T-helper 1 cell treated with Interleukin-12 subunit alpha and Interleukin-12 subunit beta and Interleukin-4 antibody, amounts not matched to agents 30 μg/mL and 1 μg/mL, for 36 hours (primary cell): ENCODE data around the gene P2RY13.

ENCODE experiments used
- H3K27ac Mint-ChIP-seq: one replicate; pipeline ENCODE4 v1.8.0; 2021; ENCODE audit warnings: mild to moderate bottlenecking, mixed read lengths
- H3K27me3 Mint-ChIP-seq: one replicate; pipeline ENCODE4 v1.8.0; 2021; ENCODE audit warnings: low read depth, mixed read lengths
- H3K36me3 Mint-ChIP-seq: one replicate; pipeline ENCODE4 v1.8.0; 2021; ENCODE audit warnings: low read depth, mixed read lengths
- H3K4me1 Mint-ChIP-seq: one replicate; pipeline ENCODE4 v1.8.0; 2021; ENCODE audit warnings: low read depth, mixed read lengths
- H3K4me3 Mint-ChIP-seq: one replicate; pipeline ENCODE4 v1.8.0; 2021; ENCODE audit warnings: mild to moderate bottlenecking, moderate library complexity, mixed read lengths
- H3K9me3 Mint-ChIP-seq: one replicate; pipeline ENCODE4 v1.8.0; 2021; ENCODE audit warnings: mixed read lengths

The P2RY13 gene

GRCh38 chr3:151329363-151329762 is at the start of gene P2RY13:
Gene P2RY13 (minus strand): TSS chr3:151329549. CDS start chr3:151329528, 21 bp downstream.
- Mint-ChIP-seq H3K27ac (no peak within 1 kb of the TSS), H3K27me3 (peaks cover 20% of the 10 kb centered on the region), H3K9me3 (no peaks in the 10 kb centered on the region), H3K4me3 (peak within 1 kb of the TSS; percentile 9), H3K4me1 (peaks cover 6% of the 10 kb centered on the region), H3K36me3 (no peaks in the 10 kb centered on the region)

GRCh38 chr3:151377768-151378385 is 48.5 kb upstream of the P2RY13 start:
- Mint-ChIP-seq H3K27ac (peak overlapping the region; percentile 55), H3K27me3 (no peaks in the 10 kb centered on the region), H3K4me1 (peaks cover 3% of the 10 kb centered on the region), H3K9me3 (no peaks in the 10 kb centered on the region), H3K36me3 (no peaks in the 10 kb centered on the region), H3K4me3 (no peak overlapping the region)

GRCh38 chr3:151372063-151372820 is 42.9 kb upstream of the P2RY13 start:
- Mint-ChIP-seq H3K4me1 (no peaks in the 10 kb centered on the region), H3K27me3 (peaks cover 3% of the 10 kb centered on the region), H3K36me3 (no peaks in the 10 kb centered on the region), H3K4me3 (no peak overlapping the region), H3K9me3 (no peaks in the 10 kb centered on the region), H3K27ac (no peak overlapping the region)

DNA sequence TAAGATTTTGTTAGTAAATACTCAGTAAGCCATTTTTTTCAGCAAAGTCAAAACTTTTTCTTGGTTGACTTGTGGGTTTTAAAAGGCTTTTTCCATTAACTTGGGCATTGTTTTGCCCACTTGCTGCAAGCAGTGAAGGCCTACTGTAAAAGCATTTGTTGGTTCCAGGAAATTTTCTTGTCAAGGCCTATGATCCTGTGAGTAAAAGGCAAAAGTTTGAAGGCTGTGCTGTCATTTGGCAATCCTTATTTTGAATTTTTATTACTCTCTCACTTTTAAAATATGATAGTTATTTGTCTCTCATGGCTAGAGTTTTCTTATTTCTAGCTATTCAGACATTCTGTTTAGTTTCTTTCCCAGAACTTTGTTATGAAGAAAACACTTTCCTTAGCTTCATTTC is 42.2 kb upstream of the P2RY13 start:
- no peak overlapping the region for H3K4me3 Mint-ChIP-seq
- no peaks in the 10 kb centered on the region for H3K4me1 Mint-ChIP-seq
- no peak overlapping the region for H3K27ac Mint-ChIP-seq
- no peaks in the 10 kb centered on the region for H3K36me3 Mint-ChIP-seq
- H3K27me3 Mint-ChIP-seq: peaks cover 3% of the 10 kb centered on the region
- H3K9me3 Mint-ChIP-seq: no peaks in the 10 kb centered on the region

DNA sequence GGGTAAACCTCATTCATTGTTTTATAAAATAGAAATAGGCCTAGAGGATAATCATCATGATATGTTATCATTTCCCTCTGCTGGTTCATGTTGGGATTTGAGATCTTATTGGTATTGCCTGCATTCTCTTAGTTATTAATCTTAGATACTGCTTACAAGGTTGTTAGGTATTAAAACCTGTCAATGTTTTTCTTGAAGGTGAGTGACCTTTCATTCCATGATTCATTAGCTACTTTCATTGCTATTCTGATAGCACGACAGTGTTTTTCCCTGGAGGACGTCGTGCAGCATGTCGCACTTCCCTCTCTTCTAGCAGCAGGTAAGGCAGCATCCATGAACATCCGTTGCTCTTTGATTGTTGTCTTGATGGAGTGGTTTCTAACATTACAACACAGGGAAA is 38.1 kb upstream of the P2RY13 start:
- H3K36me3 Mint-ChIP-seq: no peaks in the 10 kb centered on the region
- H3K4me3 Mint-ChIP-seq: no peak overlapping the region
- H3K4me1 Mint-ChIP-seq: no peaks in the 10 kb centered on the region
- no peaks in the 10 kb centered on the region for H3K9me3 Mint-ChIP-seq
- H3K27me3 Mint-ChIP-seq: peaks cover 11% of the 10 kb centered on the region
- no peak overlapping the region for H3K27ac Mint-ChIP-seq

DNA sequence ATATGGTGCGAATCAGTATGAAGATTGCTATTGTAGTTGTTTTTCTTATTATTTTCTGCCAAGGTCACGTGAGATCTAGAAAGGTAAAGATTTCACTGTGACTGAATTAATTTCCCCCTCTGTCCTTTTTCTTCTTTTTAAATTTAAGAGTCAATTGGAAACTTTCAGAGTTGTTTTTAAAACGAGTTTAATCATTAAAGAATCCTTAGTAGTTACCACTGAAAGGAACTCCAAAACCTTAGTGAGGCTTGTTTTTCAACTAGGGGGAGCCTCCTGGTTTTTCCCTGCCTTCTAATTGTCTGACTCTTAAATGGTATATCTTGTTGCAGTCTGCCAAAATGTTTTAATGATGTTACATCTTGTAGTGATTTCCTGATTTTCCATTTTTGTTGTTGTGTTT is 37.6 kb upstream of the P2RY13 start:
- Mint-ChIP-seq H3K27me3 (peaks cover 11% of the 10 kb centered on the region), H3K27ac (no peak overlapping the region), H3K36me3 (no peaks in the 10 kb centered on the region), H3K4me1 (no peaks in the 10 kb centered on the region), H3K4me3 (no peak overlapping the region), H3K9me3 (no peaks in the 10 kb centered on the region)

- Mint-ChIP-seq H3K27me3 (peaks cover 11% of the 10 kb centered on the region), H3K36me3 (no peaks in the 10 kb centered on the region)
Observed at GRCh38 chr3:151362751-151363174, 33.4 kb upstream of the P2RY13 start.

GRCh38 chr3:151357463-151357850 is 28.1 kb upstream of the P2RY13 start:
- H3K36me3 Mint-ChIP-seq: no peaks in the 10 kb centered on the region
- H3K9me3 Mint-ChIP-seq: no peaks in the 10 kb centered on the region
- H3K27me3 Mint-ChIP-seq: peaks cover 3% of the 10 kb centered on the region
- H3K4me1 Mint-ChIP-seq: no peaks in the 10 kb centered on the region
- H3K4me3 Mint-ChIP-seq: no peak overlapping the region
- H3K27ac Mint-ChIP-seq: no peak overlapping the region

More at GRCh38 chr3:151362751-151363174, 33.4 kb upstream of the P2RY13 start:
- Mint-ChIP-seq H3K4me3 (no peak overlapping the region), H3K27ac (no peak overlapping the region), H3K4me1 (no peaks in the 10 kb centered on the region), H3K9me3 (no peaks in the 10 kb centered on the region)

DNA sequence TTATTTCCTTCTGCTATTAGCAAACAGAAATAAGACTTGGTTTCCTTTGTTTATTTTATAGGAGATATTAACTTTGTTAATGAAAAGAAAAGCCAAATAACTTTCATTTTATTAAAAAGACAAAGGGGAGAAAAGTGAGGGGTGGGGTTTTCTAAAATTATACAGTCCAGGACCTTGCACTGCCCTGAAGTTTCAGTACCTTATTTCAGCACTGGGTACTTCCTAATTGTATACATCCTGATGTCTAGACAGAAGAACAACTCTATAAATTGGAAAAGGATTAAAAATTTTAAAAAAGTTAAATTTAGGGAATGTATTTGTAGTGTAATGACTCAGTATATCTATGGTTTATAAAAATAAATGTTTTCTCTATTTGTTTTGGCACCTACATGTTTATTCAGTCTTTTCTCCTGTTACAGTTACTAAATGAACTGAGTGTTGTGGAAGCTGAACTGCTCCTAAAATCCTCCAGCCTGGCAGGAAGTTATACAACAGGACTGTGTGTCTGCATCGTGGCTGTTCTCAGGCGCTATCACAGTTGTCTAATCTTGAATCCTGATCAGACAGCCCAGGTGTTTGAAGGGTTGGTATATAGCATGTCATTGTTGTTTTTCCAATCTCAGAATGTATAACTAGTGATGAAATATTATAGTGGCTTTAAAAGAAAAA is 27.6 kb upstream of the P2RY13 start:
- Mint-ChIP-seq H3K4me1 (peaks cover 2% of the 10 kb centered on the region), H3K27me3 (peaks cover 6% of the 10 kb centered on the region), H3K36me3 (no peaks in the 10 kb centered on the region), H3K9me3 (no peaks in the 10 kb centered on the region), H3K4me3 (no peak overlapping the region), H3K27ac (no peak overlapping the region)

DNA sequence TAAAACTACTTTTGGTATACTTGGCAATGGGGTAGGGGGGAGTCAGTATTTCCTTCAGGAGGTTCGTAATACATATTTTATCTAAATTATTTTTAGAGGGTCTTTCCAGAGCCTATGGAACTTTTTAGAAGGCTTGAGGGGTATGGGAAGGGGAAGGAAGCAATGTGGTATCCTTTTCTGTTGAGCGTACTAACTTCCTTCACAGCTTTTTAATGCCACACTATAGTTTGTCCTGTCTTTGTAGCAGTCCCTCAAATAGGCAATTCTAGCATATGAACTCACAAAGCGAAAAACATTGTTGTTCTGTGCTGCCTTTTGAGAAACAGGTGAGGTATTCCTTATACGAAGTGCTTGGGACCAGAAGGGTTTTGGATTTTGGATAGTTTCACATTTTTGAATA is 22.3 kb upstream of the P2RY13 start:
- Mint-ChIP-seq H3K36me3 (peaks cover 2% of the 10 kb centered on the region), H3K4me3 (peak overlapping the region; percentile 66), H3K27me3 (peaks cover 27% of the 10 kb centered on the region)

DNA sequence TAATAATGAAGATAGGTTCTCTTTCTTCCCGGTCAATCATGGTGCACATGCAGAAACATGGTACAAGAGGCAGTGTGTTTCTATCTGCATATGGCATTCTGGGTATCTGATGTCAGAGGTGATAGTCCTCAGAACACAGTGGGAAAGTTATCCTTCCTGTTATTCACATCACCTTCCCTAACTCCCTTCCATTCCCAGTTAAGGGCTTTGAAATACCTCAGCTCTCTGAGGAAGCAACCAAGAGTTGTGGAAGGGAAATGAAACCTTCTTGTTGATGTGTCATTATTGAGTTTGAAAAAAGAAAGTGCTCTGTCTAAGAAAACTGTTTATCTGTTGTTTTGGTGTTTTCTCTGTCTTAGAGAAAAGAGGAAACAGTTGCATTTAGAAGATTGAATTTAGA is 21.9 kb upstream of the P2RY13 start:
- peaks cover 30% of the 10 kb centered on the region for H3K27me3 Mint-ChIP-seq
- peak overlapping the region; percentile 60 for H3K27ac Mint-ChIP-seq
- peak overlapping the region; percentile 66 for H3K4me3 Mint-ChIP-seq
- H3K4me1 Mint-ChIP-seq: peaks cover 21% of the 10 kb centered on the region
- peaks cover 2% of the 10 kb centered on the region for H3K36me3 Mint-ChIP-seq
- no peaks in the 10 kb centered on the region for H3K9me3 Mint-ChIP-seq

More for the DNA sequence above, 22.3 kb upstream of the P2RY13 start:
- Mint-ChIP-seq H3K4me1 (peaks cover 17% of the 10 kb centered on the region), H3K27ac (peak overlapping the region; percentile 60), H3K9me3 (no peaks in the 10 kb centered on the region)

DNA sequence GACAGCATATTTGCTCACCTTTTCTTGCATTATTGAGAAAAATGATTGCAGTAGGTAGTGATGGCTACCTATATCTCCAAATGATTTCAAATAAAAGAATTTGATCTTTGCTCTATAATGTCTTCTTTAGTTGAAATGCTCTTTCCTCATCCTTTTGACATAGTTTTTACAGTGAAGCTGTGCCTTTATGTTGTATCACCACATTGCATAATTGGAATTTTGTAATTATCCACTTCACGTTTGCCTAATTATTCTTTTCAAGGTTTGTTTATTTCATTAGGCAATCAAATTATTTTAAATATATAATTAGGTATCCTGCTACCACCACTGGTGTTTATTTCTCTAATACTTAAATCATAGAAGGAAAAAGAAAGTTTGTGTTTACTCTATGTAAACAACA is 21.3 kb upstream of the P2RY13 start:
- H3K36me3 Mint-ChIP-seq: peaks cover 2% of the 10 kb centered on the region
- H3K27me3 Mint-ChIP-seq: peaks cover 34% of the 10 kb centered on the region
- H3K9me3 Mint-ChIP-seq: no peaks in the 10 kb centered on the region
- H3K4me1 Mint-ChIP-seq: peaks cover 25% of the 10 kb centered on the region
- no peak overlapping the region for H3K27ac Mint-ChIP-seq
- H3K4me3 Mint-ChIP-seq: no peak overlapping the region

DNA sequence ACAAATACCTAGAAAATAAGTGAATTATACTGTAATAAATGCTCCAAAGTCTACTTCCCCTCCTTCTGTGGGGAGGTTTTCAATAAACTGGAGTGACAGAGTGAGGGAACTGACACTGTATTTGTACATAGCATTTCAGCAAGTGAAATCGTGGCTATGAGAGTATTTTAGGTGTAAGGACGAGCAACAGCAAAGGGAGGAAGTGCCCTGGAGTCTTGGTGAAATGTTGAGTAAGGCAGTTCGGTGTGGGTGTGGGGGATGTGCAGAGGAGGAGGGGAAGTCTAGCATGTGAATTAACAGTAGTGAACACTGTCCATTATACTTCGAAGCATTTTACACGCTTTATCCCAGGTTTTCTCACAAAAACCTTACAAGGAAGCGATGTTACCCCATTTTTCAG is 18.1 kb upstream of the P2RY13 start:
- H3K4me1 Mint-ChIP-seq: peaks cover 25% of the 10 kb centered on the region
- H3K27me3 Mint-ChIP-seq: peaks cover 54% of the 10 kb centered on the region
- H3K4me3 Mint-ChIP-seq: no peak overlapping the region
- peaks cover 2% of the 10 kb centered on the region for H3K36me3 Mint-ChIP-seq
- H3K27ac Mint-ChIP-seq: no peak overlapping the region
- no peaks in the 10 kb centered on the region for H3K9me3 Mint-ChIP-seq

DNA sequence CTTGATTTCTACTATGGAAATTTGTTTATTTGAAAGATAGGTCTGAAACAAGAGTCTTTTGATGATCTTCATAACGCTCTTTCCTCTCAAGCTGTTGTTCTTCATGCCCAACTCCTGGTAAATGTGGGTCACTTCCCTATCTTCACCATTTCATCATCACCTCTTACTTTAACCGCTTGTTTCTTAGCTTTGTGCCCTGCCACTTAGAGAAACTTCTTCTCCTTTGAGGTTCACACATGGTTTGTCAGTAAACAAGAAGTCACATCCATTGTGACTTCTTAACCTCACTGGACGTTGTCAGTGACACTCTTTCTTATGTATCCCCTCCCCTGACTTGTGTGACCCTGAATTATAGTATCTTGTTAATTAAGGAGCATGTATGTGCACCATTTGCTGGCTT is 16.9 kb upstream of the P2RY13 start:
- Mint-ChIP-seq H3K27me3 (peaks cover 55% of the 10 kb centered on the region), H3K4me3 (no peak overlapping the region)

GRCh38 chr3:151345859-151346258 is 16.5 kb upstream of the P2RY13 start:
- Mint-ChIP-seq H3K9me3 (no peaks in the 10 kb centered on the region), H3K27me3 (peaks cover 55% of the 10 kb centered on the region), H3K4me1 (peaks cover 12% of the 10 kb centered on the region), H3K4me3 (no peak overlapping the region), H3K27ac (no peak overlapping the region), H3K36me3 (no peaks in the 10 kb centered on the region)

More for the DNA sequence above, 16.9 kb upstream of the P2RY13 start:
- Mint-ChIP-seq H3K36me3 (peaks cover 2% of the 10 kb centered on the region), H3K4me1 (peaks cover 16% of the 10 kb centered on the region), H3K9me3 (no peaks in the 10 kb centered on the region), H3K27ac (no peak overlapping the region)
